Measurements from ENCODE around the gene OPA1.

The OPA1 gene

GRCh38 chr3:193730511-193730910 lies 137.5 kb downstream of the OPA1 start:
- TF ChIP-seq TCF12 (IDR thresholded peaks at IDR 0.05; ENCODE audit: low read depth) (no peak), MAX (IDR thresholded peaks at IDR 0.05) (no peak), FOXM1 (IDR thresholded peaks at IDR 0.05; ENCODE audit: borderline replicate concordance, low read depth) (no peak), YY1 (IDR thresholded peaks at IDR 0.05; ENCODE audit: low read depth) (no peak), TAF1 (IDR thresholded peaks at IDR 0.05; ENCODE audit: low read depth) (no peak), ZBTB7A (IDR thresholded peaks at IDR 0.05; ENCODE audit: low read depth) (no peak), TEAD4 (IDR thresholded peaks at IDR 0.05) (no peak), EGR1 (IDR thresholded peaks at IDR 0.05) (no peak), NFIC (IDR thresholded peaks at IDR 0.05) (no peak), EP300 (IDR thresholded peaks at IDR 0.05; ENCODE audit: borderline replicate concordance) (no peak), RAD21 (IDR thresholded peaks at IDR 0.05; ENCODE audit: low read depth) (no peak), CREB1 (IDR thresholded peaks at IDR 0.05; ENCODE audit: low read depth) (no peak), USF1 (IDR thresholded peaks at IDR 0.05) (no peak), REST (IDR thresholded peaks at IDR 0.05; ENCODE audit: low read depth) (no peak), CEBPB (IDR thresholded peaks at IDR 0.05) (no peak)

GRCh38 chr3:193730976-193731375 lies 138.0 kb downstream of the OPA1 start:
- TF ChIP-seq CREB1 (IDR thresholded peaks at IDR 0.05; ENCODE audit: low read depth) (no peak), ZBTB7A (IDR thresholded peaks at IDR 0.05; ENCODE audit: low read depth) (no peak)

- TF ChIP-seq TEAD4 (IDR thresholded peaks at IDR 0.05): no peak
- TF ChIP-seq YY1 (IDR thresholded peaks at IDR 0.05; ENCODE audit: low read depth): no peak
- no peak for TF ChIP-seq EGR1 (IDR thresholded peaks at IDR 0.05)
- no peak for TF ChIP-seq CEBPB (IDR thresholded peaks at IDR 0.05)
- no peak for TF ChIP-seq TAF1 (IDR thresholded peaks at IDR 0.05; ENCODE audit: low read depth)
- TF ChIP-seq REST (IDR thresholded peaks at IDR 0.05; ENCODE audit: low read depth): no peak
- no peak for TF ChIP-seq EP300 (IDR thresholded peaks at IDR 0.05; ENCODE audit: borderline replicate concordance)
- no peak for TF ChIP-seq RAD21 (IDR thresholded peaks at IDR 0.05; ENCODE audit: low read depth)
- no peak for TF ChIP-seq CREB1 (IDR thresholded peaks at IDR 0.05; ENCODE audit: low read depth)
- TF ChIP-seq TCF12 (IDR thresholded peaks at IDR 0.05; ENCODE audit: low read depth): no peak
- no peak for TF ChIP-seq FOXM1 (IDR thresholded peaks at IDR 0.05; ENCODE audit: borderline replicate concordance, low read depth)
- TF ChIP-seq MAX (IDR thresholded peaks at IDR 0.05): no peak
- TF ChIP-seq ZBTB7A (IDR thresholded peaks at IDR 0.05; ENCODE audit: low read depth): no peak
- TF ChIP-seq NFIC (IDR thresholded peaks at IDR 0.05): no peak
- TF ChIP-seq USF1 (IDR thresholded peaks at IDR 0.05): no peak
Observed at GRCh38 chr3:193731656-193732055, 138.6 kb downstream of the OPA1 start.

- TF ChIP-seq EGR1 (IDR thresholded peaks at IDR 0.05) (no peak), MAX (IDR thresholded peaks at IDR 0.05) (no peak), FOXM1 (IDR thresholded peaks at IDR 0.05; ENCODE audit: borderline replicate concordance, low read depth) (no peak), USF1 (IDR thresholded peaks at IDR 0.05) (no peak), NFIC (IDR thresholded peaks at IDR 0.05) (no peak), CEBPB (IDR thresholded peaks at IDR 0.05) (no peak), REST (IDR thresholded peaks at IDR 0.05; ENCODE audit: low read depth) (no peak), ZBTB7A (IDR thresholded peaks at IDR 0.05; ENCODE audit: low read depth) (no peak), CREB1 (IDR thresholded peaks at IDR 0.05; ENCODE audit: low read depth) (no peak), TCF12 (IDR thresholded peaks at IDR 0.05; ENCODE audit: low read depth) (no peak), RAD21 (IDR thresholded peaks at IDR 0.05; ENCODE audit: low read depth) (no peak), YY1 (IDR thresholded peaks at IDR 0.05; ENCODE audit: low read depth) (no peak), TEAD4 (IDR thresholded peaks at IDR 0.05) (no peak), EP300 (IDR thresholded peaks at IDR 0.05; ENCODE audit: borderline replicate concordance) (no peak), TAF1 (IDR thresholded peaks at IDR 0.05; ENCODE audit: low read depth) (no peak)
Observed at GRCh38 chr3:193732391-193732790, 139.4 kb downstream of the OPA1 start.
